ENCODE measurements around the gene FAM76B.

DNA sequence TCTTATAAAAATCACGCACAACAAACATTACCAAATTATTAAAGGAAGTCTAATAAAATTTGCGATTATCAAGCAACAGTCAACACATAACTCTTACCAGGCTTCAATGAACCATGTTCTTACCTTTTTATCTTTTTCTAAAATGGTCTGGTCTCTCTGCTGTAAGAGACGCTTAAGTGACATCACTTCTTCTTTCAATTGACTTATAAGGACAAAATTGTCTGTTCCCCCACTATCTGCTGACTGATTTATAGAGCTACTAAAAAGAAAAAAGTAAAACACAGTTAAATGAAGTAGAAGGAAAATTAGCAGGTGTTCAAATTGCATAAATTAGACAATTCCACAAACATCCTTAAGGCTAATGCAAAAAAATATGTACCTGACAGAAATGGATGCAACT, 10.9 kb downstream of the FAM76B start:
- TF ChIP-seq CTCF (IDR thresholded peaks at IDR 0.05; ENCODE audit: low read length): no peak
- TF ChIP-seq EZH2 (optimal IDR thresholded peaks at IDR 0.05; ENCODE audit: low read depth, low read length): no peak
- no peak for TF ChIP-seq EZH2phosphoT487 (IDR thresholded peaks at IDR 0.05; ENCODE audit: low read length)

Data from MM.1S (cell line).